HG03439 (cell line): ENCODE data around the gene TRIM47.

Experiments used
- ATAC-seq: cut with Tn5 transposase; IDR thresholded peaks from one replicate; pipeline ENCODE4 v1.9.1; 2021; ENCODE audit warnings: mild to moderate bottlenecking, moderate library complexity; ENCODE audit not compliant: unreplicated experiment

TRIM47 gene

DNA sequence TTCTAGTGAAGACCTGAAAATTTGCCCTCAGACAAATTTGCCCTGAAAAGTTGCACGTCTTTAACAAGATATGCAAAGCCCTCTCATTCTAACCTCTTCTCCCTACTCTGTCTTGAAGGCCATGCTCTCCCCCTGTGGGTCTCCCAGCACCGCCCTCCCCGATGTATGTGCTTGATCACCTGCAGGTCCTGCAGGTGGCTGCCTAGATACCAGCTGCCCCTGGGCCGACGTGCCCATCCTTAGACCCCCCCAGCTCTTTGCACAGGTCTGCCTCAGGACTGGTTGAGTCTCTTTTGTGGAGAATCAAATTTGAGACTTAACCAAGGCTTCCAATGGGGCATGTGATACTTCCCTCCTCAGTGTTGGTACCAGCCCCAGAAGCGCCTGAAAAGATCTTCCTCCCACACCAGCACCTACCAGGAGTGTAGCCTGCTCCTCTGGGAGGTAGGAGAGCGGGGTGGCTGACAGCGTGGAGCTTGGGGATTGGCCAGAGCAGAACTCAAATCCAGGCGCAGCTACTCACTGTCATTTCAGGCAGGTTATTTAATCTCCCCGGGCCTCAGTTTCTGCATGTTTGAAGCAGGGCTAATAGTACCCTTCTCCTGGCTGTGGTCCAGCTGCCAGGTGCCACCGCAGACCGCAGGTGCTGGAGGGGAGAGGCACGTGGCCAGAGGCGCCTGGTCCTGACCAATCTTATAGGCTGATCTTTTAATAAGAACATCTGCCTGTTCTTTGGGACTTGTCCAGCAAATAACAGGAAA is 30.9 kb upstream of the TRIM47 start:
- ATAC-seq = no peak

DNA sequence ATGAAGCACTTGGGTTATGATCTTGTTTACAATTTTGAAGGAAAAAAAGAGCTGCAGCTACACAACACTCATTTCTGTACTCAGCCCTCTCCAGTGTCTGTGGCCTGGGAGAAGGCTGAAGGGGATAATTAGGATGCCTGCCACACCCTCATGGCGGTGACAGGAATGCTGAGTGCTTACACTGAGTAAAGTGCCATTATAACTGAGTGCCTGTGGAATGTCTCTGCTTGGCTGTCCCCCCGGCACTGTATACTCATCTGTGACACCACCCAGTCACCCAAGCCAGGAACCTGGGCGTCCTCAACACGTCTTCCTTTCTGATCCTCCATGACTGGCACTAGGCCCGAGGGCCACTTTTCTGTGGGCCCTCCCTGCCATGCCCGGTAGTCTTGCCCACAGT is 29.8 kb upstream of the TRIM47 start:
- ATAC-seq = no peak

DNA sequence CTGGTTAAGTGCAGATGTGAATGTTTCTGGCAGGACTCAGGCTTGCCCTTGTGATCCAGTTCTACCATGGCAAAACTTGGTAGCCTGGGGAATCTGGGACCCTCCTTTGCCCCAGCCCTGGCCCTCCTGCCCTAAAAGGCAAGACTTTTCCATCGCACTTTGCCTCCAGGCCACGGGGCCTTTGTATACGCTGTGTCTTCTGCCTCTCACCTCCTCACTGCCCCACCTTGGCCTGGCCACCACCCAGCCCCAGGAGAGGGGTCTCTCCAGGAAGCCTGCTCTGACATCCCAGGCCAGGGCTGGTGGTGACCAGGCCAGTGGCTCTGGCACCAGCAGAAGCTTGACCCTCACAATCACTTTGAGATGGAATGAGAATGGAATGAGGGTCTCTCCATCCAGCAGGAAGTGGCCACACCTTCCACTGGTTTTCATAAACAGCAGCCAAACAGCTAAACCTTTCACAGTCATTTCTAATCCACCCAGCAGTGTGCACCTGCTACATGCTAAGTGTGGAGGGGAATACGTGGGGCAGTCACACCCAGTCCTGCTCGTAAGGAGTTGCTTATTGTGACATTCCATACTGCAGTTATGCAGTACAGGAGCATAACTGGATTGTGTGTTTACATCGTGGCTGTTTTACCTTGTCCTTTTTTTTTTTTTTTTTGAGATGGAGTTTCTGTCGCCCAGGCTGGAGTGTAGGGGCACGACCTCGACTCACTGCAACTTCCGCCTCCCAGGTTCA is 27.9 kb upstream of the TRIM47 start:
- no peak for ATAC-seq

GRCh38 chr17:75904749-75905521 is 26.6 kb upstream of the TRIM47 start, which contains the start of gene MRPL38:
Gene MRPL38, minus strand, starts transcription at chr17:75904884. Its CDS starts 9 bp downstream, at chr17:75904875.
- ATAC-seq = peak; percentile 96

- no peak for ATAC-seq
These were observed 24.0 kb upstream of the TRIM47 start for GRCh38 chr17:75902406-75902805.

DNA sequence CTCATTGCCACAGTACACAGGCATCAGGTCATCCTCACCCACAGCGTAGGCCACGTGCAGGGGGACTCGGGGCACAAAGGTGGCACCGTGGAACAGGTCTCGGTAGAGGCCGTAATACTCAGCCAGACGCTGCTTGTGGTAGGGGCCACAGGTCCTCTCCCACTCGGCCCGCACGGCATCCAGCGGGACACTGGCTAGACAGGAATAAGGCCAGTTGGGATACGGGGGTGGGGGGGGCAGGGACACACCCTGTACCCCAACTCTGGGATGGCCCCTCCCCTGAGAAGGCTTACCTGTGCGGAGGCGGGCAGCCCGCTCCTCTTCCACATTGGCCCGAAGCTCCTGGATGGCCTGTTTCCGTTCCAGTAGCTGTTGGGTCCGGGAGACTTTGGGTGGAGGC is 23.3 kb upstream of the TRIM47 start:
- no peak for ATAC-seq

DNA sequence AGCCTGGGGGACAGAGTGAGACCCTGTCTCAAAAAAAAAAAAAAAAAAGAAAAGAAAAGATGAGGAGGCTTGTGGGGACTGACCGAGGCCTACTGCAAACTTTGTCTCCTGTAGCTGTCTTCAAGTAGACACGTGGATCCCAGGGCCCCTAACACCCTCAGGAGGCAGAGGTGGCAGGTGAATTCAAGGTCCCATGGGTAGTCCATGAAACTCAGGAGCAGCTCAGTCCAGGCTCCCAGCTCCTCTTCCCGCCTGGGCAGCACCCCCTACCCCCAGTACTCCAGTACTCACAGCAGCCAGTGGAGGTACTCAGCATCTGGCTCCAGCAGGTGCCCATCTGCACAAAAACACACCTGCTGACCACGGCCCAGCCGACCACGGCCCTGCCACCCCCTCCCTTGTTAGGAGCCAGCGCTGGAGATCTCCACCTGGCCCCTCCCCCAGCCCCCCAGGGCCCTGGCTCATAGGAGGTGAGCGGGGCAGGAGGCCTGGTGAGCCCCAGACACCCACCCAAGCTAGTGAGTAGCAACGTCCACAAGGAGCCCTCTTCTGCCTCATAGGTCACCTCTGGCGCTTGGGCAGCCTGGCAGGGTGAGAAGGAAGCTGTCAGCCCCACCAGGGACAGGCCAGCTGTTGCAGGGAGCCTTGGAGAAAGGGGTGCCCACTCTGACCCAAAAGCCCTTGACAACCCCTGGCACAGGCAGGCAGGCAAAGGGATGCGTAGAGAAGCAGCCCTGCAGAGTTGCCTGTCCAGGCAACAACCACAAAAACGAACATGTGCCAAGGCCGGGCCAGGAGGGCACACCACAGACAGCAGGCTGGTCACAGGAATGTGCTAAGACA is 22.5 kb upstream of the TRIM47 start:
- ATAC-seq = no peak

DNA sequence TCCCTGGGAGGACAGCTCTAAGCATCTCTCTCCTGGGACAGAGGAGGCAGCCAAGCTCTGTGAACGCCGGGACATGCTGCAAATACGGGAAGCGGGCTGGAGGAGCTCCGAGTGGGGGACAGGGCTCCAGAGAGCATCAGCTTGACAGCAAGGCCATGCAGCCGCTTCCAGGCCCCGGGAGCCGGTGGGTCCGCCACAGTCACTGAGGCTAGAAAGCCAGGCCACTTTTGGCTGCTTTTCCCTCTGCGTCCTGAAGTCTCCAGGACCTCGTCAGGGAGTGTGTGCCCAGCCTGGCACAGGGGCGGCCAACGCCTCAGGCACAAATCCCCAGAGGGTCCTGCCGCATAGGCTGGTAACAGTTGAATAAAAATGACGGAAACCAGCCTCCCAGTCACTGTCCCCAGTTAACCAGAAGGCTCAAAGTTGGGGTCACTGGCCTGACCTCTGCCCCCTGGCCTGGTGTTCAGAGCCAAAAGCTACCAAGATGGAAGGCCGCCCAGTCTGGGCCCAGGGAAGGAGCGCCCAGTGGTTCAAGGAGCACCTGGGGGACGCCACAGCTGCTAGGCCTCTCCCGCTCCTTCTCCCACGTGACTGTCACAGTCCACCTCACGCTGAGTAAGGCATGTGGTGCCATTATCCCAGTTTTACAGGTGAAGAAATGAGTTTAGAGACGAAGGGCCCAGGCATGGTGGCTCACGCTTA is 21.5 kb upstream of the TRIM47 start:
- no peak for ATAC-seq

GRCh38 chr17:75899353-75899752 is 21.0 kb upstream of the TRIM47 start:
- no peak for ATAC-seq

- ATAC-seq = no peak
These were observed 20.4 kb upstream of the TRIM47 start for GRCh38 chr17:75898791-75899190.

- ATAC-seq = no peak
These were observed 19.7 kb upstream of the TRIM47 start for GRCh38 chr17:75898065-75898464.

- no peak for ATAC-seq
These were observed 19.0 kb upstream of the TRIM47 start for GRCh38 chr17:75897160-75898019.

DNA sequence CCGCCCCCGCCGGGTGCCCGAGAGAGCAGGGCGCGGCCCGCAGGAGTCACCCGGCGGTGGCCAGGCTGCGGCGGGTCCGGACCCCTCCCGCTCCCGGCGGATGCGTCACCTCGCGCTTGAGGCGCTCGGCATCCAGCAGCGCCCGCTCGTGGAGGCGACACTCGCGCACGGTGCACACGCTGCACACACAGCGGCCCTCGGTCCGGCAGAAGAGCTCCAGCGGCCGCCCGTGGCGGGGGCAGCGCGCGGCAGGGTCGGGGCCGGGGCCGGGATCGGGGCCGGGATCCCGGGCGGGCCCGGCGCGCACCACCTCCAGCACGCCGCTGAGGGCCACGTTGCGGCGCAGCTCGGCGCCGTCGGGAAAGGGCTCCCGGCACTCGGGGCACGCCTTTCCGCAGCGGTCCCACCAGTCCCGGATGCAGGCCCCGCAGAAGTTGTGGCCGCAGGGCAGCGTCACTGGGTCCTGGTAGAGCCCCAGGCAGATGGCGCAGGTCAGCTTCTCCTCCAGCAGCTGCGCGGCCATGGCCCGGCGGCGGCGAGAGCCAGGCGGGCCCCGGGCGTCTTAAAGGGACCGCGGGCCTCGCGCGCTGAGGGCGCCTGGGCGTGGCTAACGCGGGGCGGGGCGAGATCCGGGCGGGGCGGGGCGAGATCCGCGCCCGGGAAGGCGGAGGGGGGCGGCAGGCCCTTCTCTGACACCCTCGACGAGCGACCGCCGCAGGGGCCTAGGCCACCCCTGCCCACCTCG is 18.2 kb upstream of the TRIM47 start, which contains the start of gene TRIM65:
Gene TRIM65, minus strand, starts transcription at position 537 of the 745 bp plus-strand sequence. Its CDS starts 14 bp downstream, at position 523.
- peak; percentile 55 for ATAC-seq

- ATAC-seq = no peak
These were observed 17.2 kb upstream of the TRIM47 start for GRCh38 chr17:75895370-75896155.

DNA sequence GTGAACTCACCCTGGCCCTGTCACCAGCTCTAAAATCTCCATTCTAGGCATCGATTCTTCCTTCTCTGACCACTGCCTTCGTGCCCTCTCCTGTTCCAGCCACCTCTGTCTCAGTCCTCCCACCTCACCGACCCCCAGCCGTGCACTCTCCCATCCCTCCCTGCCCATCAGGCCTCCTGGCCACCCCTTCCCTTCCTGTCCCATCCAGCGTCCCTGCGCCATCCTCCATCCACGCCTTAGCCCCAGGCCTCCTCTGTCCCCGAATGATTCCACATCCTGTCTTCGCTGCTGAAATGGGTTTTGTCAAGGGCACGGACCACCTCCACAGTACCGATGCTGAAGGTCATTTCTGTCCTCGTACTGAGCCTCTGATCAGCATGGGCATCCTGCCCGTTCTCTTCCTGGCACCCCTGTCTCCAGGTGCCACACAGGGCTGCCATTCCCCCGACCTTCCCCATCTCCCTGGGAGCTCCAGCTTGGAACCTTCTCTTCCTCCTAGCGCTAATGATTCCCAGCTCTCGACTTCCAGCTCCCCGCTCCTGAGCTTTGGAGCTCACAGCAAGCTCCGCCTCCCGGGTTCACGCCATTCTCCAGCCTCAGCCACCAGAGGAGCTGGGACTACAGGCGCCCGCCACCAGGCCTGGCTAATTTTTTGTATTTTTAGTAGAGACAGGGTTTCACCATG is 15.8 kb upstream of the TRIM47 start:
- no peak for ATAC-seq

DNA sequence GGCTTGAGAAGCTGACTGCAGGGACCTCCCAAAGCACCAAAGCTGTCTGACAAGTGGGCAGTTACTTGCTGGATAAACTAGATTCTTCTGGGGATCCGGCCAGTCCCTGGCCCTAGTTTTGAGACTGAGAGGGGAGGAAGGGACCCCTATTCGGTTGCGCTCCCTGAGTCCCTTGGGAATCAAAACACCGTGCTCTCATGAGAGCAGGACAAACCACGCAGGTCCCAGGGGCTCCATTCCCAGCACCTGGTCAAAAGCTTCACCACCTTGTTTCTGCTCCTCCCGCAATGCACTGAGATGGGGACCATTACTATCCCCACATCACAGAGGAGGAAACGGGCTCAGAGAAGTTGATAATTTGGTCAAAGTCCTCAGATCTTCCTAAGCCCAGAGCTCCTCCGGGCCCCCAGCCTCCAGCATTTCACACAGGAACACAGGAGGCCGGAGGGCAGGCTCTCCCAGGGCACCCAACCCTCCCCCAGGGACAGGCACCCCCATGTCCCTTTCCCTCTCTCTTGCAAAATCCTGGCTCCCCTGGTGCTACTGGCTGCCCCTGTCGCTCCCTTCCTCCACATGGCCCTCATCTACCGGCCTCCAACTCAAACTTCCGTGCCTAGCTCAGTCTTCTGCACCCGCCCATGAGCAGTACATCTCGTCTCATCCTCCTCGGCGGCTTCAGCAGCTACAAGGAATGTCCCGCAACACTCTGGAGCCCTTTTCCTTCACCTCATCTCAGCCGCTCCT is 15.1 kb upstream of the TRIM47 start:
- no peak for ATAC-seq
